Epithelial cell of proximal tubule (primary cell): ENCODE measurements around the gene UTF1. TPM values are rescaled to one million over a fixed set of nuclear protein-coding genes. Genes with fewer than 3 reads are reported as not detected.

Experiments
- DNase-seq: peaks from one replicate; pipeline ENCODE4 v3.0.0-alpha.2; 2011; ENCODE audit warnings: low read depth
- H3K4me3 ChIP-seq: 2 replicates; pipeline ENCODE4 v1.5.1; 2011; ENCODE audit warnings: low read depth, mild to moderate bottlenecking, low read length
- total RNA-seq: library from RNA; depleted of rRNA; stranded (reverse); fragments of >200 nt; gene quantifications from 2 replicates; pipeline ENCODE4 v1.2.3, GENCODE V29; 2015
- TF ChIP-seq, protein P1 (sequence below): conservative IDR thresholded peaks from 2 replicates; pipeline ENCODE4 v1.5.1; 2012; ENCODE audit warnings: low read depth, mild to moderate bottlenecking, low read length

The UTF1 gene
- total RNA-seq, 1 donor from 2014 or later = not detected

DNA sequence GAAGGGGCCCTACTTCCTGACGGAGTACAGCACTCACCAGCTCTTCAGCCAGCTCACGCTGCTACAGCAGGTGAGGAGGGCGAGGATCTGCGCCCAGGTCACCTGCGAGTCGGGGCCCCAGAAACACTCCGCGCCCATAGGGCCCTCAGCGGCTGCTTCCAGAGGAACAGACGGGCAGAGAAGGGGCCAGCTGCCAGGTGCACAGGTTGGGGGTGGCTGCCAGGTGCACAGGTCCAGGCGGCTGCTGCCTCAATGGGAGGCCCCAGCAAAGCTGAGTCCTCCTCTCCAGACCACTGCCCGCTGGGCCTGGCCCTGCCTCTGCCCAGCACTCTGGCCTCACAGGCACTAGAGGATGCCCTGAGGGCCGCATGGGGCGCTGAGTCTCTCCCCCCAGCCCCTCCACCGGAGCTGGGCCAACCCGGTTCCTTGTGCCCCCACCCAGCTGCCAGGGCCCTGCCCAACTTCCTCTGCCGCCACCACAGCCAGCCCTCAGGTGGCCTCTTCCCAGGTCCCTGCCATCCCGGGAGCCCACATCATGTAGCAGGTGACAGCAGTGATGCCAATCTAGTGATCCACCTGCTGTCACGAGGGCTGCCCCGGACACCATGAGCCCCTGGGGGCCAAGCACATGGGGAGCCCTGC is 17.0 kb upstream of the UTF1 start:
- TF ChIP-seq, protein P1, sequence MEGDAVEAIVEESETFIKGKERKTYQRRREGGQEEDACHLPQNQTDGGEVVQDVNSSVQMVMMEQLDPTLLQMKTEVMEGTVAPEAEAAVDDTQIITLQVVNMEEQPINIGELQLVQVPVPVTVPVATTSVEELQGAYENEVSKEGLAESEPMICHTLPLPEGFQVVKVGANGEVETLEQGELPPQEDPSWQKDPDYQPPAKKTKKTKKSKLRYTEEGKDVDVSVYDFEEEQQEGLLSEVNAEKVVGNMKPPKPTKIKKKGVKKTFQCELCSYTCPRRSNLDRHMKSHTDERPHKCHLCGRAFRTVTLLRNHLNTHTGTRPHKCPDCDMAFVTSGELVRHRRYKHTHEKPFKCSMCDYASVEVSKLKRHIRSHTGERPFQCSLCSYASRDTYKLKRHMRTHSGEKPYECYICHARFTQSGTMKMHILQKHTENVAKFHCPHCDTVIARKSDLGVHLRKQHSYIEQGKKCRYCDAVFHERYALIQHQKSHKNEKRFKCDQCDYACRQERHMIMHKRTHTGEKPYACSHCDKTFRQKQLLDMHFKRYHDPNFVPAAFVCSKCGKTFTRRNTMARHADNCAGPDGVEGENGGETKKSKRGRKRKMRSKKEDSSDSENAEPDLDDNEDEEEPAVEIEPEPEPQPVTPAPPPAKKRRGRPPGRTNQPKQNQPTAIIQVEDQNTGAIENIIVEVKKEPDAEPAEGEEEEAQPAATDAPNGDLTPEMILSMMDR = no peak
- no peak overlapping the region for H3K4me3 ChIP-seq
- no peak for DNase-seq

DNA sequence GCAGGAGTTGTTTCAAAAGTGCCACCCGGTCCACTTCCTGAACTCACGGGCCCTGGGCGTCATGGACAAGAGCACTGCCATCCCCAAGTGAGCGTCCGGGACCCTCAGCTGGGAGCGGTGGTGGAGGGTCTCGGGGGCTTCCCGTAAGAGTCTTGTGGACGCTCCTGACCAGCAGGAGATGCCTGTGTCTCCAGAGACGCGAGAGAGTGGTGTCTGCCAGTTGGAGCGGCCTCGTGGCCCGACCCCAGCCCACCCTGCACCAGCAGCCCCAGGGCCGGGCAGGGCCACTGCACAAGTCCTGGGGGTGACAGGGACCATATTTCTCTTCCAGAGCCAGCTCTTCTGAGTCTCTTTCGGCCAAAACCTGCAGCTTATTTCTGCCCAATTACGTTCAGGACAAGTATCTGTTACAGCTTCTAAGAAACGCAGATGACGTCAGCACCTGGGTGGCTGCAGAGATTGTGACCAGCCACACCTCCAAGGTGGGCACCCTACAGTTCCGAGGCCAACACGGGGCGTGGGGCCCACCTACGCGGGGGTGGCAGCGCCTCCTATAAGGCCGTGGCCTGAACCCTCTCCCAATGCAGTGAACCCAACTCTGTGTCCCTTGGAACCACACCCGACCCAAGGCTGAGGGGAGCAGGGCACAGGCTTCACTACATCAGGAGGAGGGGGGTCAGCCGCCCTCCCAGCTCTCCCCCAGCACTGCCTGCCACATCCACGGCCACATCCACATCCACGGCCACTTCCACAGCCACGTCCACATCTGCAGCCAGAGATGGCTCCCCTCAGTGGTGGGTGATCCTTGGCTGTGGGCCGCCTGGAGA is 16.2 kb upstream of the UTF1 start:
- no peak for DNase-seq
- no peak overlapping the region for H3K4me3 ChIP-seq
- TF ChIP-seq, protein P1 = no peak

DNA sequence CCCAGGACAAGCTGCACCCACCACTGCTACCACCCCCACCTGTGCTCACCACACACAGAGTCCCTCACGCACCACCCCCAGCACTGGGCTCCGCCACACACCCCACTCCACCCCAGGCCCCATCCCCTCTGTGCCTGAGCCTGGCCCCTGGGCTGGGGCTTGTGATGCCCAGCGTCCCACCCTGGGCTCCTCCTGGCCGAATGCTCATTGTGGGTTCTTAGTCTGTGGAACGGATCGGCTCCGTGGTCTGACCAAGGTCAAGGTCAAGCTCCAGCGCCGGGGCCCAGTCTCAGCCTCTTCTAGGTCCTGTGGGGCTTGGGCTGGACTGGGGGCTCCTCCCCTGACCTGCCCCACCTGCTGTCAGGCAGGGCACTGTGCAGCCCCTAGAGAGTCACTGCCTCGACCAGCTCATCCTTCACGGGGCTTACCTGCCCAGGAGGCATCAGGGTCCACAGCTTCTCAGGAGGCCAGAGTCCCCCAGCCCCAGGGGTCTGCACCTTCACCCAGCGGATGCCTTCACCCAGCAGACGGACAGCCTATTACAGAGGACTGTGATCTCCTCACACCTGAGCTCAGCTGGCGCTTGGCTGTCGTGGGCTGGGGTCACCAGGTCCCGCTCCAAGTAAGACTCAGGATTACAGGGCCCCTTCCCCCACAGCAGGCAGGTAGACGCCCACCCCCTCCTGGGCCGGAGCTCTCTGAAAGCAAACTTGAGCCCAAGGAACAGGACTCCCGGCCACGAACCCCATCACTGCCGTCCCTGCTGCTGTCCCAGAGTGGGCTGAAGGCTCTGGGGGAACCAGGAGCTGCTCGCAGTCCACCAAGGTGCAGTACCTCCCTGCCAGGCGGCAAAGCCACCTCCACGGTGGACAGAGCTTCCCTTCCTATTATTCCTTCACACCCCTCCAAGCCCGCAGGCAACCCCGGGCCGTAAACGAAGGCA is 15.3 kb upstream of the UTF1 start:
- no peak overlapping the region for H3K4me3 ChIP-seq
- TF ChIP-seq, protein P1 = no peak
- DNase-seq = no peak

DNA sequence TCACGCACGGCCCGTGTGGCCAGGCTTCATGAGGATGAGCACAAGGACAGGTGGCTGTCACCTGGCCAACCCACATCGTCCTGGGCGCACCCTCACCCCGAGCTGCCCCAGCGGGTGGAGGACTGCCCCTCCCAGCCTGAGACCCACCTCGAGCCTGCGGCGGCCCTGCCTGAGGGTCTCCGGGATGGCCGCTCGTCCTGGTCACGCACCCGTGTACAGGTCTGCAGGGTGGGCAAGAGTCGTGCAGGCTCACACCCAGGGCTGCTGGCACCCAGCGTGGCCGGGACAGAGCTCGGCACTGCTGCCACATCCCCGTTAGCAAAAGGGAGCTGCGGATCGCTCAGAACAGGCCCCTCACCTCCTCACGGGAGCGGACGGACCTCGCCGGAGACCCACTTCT is 14.4 kb upstream of the UTF1 start:
- TF ChIP-seq, protein P1 = no peak
- DNase-seq = no peak
- no peak overlapping the region for H3K4me3 ChIP-seq

DNA sequence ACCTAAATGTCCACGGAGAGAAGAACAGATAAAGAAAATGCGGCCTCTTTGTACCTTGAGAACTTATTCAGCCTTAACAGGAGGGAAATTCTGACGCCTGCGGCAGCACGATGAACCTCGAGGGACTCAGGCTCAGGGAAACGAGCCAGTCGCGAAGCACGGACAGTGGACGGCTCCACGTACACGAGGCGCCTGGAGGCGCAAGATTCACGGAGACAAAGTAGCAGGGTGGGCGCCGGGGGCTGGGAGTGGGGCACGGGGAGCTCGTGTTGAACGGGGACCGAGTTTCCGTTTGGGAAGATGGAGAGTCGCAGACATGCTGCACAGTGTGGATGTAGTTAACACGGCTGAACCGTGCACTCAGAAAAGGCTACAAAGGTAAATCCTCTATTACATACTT is 13.2 kb upstream of the UTF1 start:
- TF ChIP-seq, protein P1 = no peak
- DNase-seq = no peak

DNA sequence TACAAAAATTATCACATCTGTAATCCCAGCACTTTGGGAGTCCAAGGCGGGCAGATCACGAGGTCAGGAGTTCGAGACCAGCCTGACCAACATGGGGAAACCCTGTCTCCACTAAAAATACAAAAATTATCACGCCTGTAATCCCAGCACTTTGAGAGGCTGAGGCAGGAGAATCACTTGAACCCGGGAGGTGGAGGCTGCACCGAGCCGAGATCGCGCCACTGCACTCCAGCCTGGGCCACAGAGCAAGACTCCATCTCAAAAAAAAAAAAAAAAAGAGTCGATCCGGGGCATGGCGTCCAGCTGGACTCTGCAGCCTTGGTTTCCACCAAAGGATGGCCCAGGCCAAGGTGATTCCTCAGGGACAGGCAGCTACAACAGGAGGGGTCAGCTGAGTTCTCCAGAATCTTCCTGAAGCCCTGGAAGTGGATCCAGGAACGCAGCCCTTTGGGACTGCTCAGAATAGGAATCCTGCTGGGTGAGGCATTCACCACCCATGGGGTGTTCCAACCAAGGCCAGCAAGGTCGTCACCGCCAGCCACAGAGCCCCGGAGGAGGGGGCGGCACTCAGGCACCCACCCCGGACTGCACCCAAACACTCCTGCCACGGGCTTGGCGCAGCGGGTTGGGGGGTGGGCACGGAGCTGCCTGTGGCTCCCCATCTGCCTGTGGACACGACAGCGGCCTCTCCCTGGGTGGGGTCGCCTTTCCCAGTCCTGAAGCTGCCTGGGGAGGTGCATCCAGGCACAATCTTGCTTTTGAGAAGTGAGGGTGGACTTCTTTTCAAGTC is 12.0 kb upstream of the UTF1 start:
- no peak for DNase-seq
- H3K4me3 ChIP-seq = no peak overlapping the region
- TF ChIP-seq, protein P1 = no peak

More for the DNA sequence above, 13.2 kb upstream of the UTF1 start:
- H3K4me3 ChIP-seq = no peak overlapping the region
